Mammary epithelial cell (primary cell): Measurements from ENCODE around the gene SSBP3.

ENCODE experiments used
- EZH2 ChIP-seq: IDR thresholded peaks from 2 replicates; pipeline ENCODE4 v1.6.1; 2012; ENCODE audit warnings: low read length, inconsistent platforms, borderline replicate concordance
- TF ChIP-seq, protein P1 (sequence below), 2 donors: IDR thresholded peaks in 1 of 2; conservative IDR thresholded peaks in 1 of 2; 2 replicates each; pipeline ENCODE4 v1.5.1; 2011 to 2012; ENCODE audit warnings: inconsistent platforms in 2 of 2, low read length in 2 of 2, mild to moderate bottlenecking in 2 of 2, control low read depth in 1 of 2, low read depth in 1 of 2; ENCODE audit not compliant: insufficient read depth in 1 of 2; ENCODE audit errors: extremely low read depth in 1 of 2

DNA sequence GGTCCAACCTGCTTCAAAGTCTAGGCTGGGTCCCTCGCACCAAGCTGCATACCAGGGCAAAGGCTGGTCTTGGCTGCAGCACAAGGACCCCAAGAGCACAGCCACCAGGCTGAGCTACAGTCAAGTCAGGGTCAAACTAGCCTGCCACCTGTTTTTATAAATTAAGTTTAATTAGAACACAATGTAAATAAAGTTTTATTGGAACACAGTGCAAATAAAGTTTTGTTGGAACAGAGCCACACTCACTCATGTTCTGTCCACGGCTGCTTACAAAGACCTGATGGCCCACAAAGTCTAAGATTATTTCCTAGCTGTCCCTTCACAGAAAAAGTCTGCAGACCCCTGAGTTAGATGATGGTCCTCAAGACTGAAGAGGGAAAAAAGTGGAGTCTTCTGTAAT, 140.0 kb downstream of the SSBP3 start:
- TF ChIP-seq, protein P1, sequence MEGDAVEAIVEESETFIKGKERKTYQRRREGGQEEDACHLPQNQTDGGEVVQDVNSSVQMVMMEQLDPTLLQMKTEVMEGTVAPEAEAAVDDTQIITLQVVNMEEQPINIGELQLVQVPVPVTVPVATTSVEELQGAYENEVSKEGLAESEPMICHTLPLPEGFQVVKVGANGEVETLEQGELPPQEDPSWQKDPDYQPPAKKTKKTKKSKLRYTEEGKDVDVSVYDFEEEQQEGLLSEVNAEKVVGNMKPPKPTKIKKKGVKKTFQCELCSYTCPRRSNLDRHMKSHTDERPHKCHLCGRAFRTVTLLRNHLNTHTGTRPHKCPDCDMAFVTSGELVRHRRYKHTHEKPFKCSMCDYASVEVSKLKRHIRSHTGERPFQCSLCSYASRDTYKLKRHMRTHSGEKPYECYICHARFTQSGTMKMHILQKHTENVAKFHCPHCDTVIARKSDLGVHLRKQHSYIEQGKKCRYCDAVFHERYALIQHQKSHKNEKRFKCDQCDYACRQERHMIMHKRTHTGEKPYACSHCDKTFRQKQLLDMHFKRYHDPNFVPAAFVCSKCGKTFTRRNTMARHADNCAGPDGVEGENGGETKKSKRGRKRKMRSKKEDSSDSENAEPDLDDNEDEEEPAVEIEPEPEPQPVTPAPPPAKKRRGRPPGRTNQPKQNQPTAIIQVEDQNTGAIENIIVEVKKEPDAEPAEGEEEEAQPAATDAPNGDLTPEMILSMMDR (conservative IDR thresholded peaks at IDR 0.05 in 1 of 2, IDR thresholded peaks at IDR 0.05 in 1 of 2; ENCODE audit: extremely low read depth in 1 of 2, insufficient read depth in 1 of 2, low read depth in 1 of 2, low read length in 2 of 2): no peak
- TF ChIP-seq EZH2: no peak
